Loucy (cell line): ENCODE results near the gene MTCP1.
A peak's percentile ranks its signal among the peaks of the same experiment; 100 is the strongest.

Source experiments
- H2AFZ ChIP-seq: fragments of 200-600 bp; sonication (generic); 2 replicates; pipeline ENCODE4 v1.6.0; 2016; ENCODE audit warnings: antibody characterized with exemption, mild to moderate bottlenecking, low read length, moderate library complexity
- H3F3A ChIP-seq: fragments of 200-600 bp; 2 replicates; pipeline ENCODE4 v1.6.0; 2016; ENCODE audit warnings: antibody characterized with exemption, low read depth, mild to moderate bottlenecking
- H3K27me3 ChIP-seq: fragments of 200-600 bp; sonication (generic); 2 replicates; pipeline ENCODE4 v1.6.1; 2014; ENCODE audit warnings: low read length, mild to moderate bottlenecking; ENCODE audit not compliant: insufficient read depth, poor library complexity, severe bottlenecking
- H3K36me3 ChIP-seq: fragments of 200-600 bp; sonication (generic); 2 replicates; pipeline ENCODE4 v1.6.1; 2016; ENCODE audit warnings: low read length; ENCODE audit not compliant: insufficient read depth
- H3K4me1 ChIP-seq: fragments of 200-600 bp; sonication (generic); 2 replicates; pipeline ENCODE4 v1.5.1; 2014; ENCODE audit warnings: low read length, mild to moderate bottlenecking; ENCODE audit not compliant: insufficient read depth, poor library complexity, severe bottlenecking
- H3K4me2 ChIP-seq: fragments of 200-600 bp; sonication (generic); 2 replicates; pipeline ENCODE4 v1.6.0; 2014; ENCODE audit warnings: antibody characterized with exemption, low read length, low read depth, mild to moderate bottlenecking; ENCODE audit not compliant: poor library complexity, severe bottlenecking
- H3K4me3 ChIP-seq: fragments of 200-600 bp; sonication (generic); 2 replicates; pipeline ENCODE4 v1.5.1; 2014; ENCODE audit warnings: low read length, mild to moderate bottlenecking, mixed read lengths; ENCODE audit not compliant: poor library complexity, severe bottlenecking
- H3K79me2 ChIP-seq: fragments of 200-600 bp; sonication (generic); 2 replicates; pipeline ENCODE4 v1.6.1; 2014; ENCODE audit warnings: low read length; ENCODE audit not compliant: insufficient read depth
- H3K9ac ChIP-seq: fragments of 200-600 bp; sonication (generic); 2 replicates; pipeline ENCODE4 v1.6.0; 2014; ENCODE audit warnings: mild to moderate bottlenecking, low read depth, low read length, moderate library complexity; ENCODE audit not compliant: poor library complexity, severe bottlenecking
- H3K9me2 ChIP-seq: fragments of 200-600 bp; sonication (generic); replicated peaks from 2 replicates; pipeline ENCODE4 v1.6.1; 2016; ENCODE audit warnings: low read depth, low read length, mixed read lengths
- H3K9me3 ChIP-seq: fragments of 200-600 bp; sonication (generic); 2 replicates; pipeline ENCODE4 v1.6.1; 2014; ENCODE audit warnings: mild to moderate bottlenecking, antibody characterized with exemption, low read length, low read depth; ENCODE audit not compliant: insufficient read depth
- H4K20me1 ChIP-seq: fragments of 200-600 bp; sonication (generic); 2 replicates; pipeline ENCODE4 v1.6.0; 2014; ENCODE audit warnings: antibody characterized with exemption, low read length, mild to moderate bottlenecking; ENCODE audit not compliant: insufficient read depth, poor library complexity, severe bottlenecking
- EZH2phosphoT487 ChIP-seq: fragments of 200-600 bp; IDR thresholded peaks from 2 replicates; pipeline ENCODE4 v1.6.1; 2018; ENCODE audit warnings: antibody characterized with exemption, mild to moderate bottlenecking, moderate library complexity, borderline replicate concordance
- TF ChIP-seq, protein P1 (sequence below): fragments of 200-600 bp; sonication (generic); conservative IDR thresholded peaks from 2 replicates; pipeline ENCODE4 v1.5.1; 2014; ENCODE audit warnings: mild to moderate bottlenecking, antibody characterized with exemption, low read length

MTCP1 gene

DNA sequence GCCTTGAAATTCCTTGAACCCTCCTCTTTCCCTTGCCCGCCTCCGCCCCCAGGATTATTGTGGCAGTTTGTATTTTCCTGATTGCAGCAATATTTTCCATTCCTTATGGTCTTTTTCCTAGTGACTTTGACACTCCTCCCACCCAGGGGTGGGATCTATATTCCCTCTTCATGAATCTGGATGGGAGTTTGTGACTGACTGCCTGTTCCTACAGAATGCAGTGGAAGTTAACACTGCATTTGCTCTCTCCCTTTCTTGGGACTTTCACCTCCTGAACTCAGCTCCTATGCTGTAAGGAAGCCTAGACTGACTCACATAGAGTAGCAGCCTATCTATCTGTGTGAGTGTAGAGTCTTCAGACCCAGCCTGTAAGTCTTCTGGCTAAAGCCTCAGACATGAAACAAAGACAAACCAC lies 42.1 kb downstream of the MTCP1 start:
- Histone ChIP-seq H4K20me1 (no peaks in the 10 kb centered on the region), H3K9me2 (no peaks in the 10 kb centered on the region), H3K79me2 (peaks cover 36% of the 10 kb centered on the region), H3F3A (peaks cover 8% of the 10 kb centered on the region), H3K4me2 (peak overlapping the region; percentile 97), H3K4me1 (peaks cover 11% of the 10 kb centered on the region), H2AFZ (no peak overlapping the region), H3K9me3 (no peaks in the 10 kb centered on the region), H3K9ac (peak overlapping the region; percentile 95), H3K36me3 (peaks cover 4% of the 10 kb centered on the region; the same call in 1 of the 2 replicates), H3K27me3 (no peaks in the 10 kb centered on the region), H3K4me3 (peak overlapping the region; percentile 100)
- TF ChIP-seq EZH2phosphoT487 = no peak
- TF ChIP-seq, protein P1, sequence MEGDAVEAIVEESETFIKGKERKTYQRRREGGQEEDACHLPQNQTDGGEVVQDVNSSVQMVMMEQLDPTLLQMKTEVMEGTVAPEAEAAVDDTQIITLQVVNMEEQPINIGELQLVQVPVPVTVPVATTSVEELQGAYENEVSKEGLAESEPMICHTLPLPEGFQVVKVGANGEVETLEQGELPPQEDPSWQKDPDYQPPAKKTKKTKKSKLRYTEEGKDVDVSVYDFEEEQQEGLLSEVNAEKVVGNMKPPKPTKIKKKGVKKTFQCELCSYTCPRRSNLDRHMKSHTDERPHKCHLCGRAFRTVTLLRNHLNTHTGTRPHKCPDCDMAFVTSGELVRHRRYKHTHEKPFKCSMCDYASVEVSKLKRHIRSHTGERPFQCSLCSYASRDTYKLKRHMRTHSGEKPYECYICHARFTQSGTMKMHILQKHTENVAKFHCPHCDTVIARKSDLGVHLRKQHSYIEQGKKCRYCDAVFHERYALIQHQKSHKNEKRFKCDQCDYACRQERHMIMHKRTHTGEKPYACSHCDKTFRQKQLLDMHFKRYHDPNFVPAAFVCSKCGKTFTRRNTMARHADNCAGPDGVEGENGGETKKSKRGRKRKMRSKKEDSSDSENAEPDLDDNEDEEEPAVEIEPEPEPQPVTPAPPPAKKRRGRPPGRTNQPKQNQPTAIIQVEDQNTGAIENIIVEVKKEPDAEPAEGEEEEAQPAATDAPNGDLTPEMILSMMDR = no peak

DNA sequence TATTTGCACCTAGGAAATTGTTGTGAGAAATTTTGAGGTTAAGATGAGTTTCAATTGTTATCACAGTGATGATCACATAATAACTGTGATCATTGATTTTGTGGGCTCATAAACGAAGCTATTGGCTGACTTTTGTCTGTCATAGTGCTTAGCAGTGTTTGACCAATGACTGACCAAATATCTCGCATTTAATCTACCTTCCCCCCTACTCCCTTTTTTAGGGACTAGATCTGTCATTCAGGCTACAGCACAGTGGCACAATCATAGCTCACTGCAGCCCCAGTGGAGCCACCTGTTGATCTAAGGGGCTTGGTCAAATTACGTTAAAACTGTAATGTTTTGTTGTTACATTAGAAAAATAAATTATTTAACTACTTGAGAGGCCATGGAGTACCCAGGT lies 42.8 kb downstream of the MTCP1 start:
- no peak overlapping the region; the same call in 1 of the 2 replicates for H2AFZ ChIP-seq
- peaks cover 36% of the 10 kb centered on the region for H3K79me2 ChIP-seq
- no peaks in the 10 kb centered on the region for H3K9me2 ChIP-seq
- no peaks in the 10 kb centered on the region for H4K20me1 ChIP-seq
- peaks cover 8% of the 10 kb centered on the region for H3F3A ChIP-seq
- no peaks in the 10 kb centered on the region for H3K27me3 ChIP-seq
- peaks cover 11% of the 10 kb centered on the region for H3K4me1 ChIP-seq
- H3K4me2 ChIP-seq = peak overlapping the region; percentile 97
- no peaks in the 10 kb centered on the region for H3K9me3 ChIP-seq
- no peak for TF ChIP-seq EZH2phosphoT487
- TF ChIP-seq, protein P1 = peak; percentile 28; the same call in 1 of the 2 replicates
- H3K9ac ChIP-seq = peak overlapping the region; percentile 95
- no peaks in the 10 kb centered on the region for H3K36me3 ChIP-seq
- H3K4me3 ChIP-seq = peak overlapping the region; percentile 100

DNA sequence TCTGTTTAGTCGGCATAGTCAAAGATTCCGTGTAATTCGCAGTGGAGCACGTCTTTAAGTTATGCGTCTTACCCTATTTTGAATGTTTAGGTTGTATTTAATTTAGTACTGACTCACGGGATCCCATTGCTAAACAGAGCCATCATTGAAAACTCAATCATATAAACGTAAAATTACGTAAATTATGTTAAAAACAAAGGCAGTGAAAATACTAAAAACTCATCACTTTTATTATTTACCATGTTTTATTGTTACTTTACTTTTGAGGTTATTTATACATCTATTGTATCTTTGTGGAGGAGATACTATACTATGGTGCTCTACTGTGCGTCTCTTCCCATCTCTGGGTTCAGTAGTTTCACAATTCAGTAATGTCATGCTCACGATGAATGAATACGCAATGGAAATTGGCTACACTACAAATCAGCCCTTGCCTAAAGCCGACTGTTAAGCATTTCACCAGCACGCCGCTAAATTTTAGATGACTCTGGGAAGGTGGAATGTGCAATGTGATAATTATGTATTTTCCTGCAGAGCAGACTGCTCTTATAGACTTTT lies 43.3 kb downstream of the MTCP1 start:
- no peak for TF ChIP-seq EZH2phosphoT487
- TF ChIP-seq, protein P1 = no peak
- H3F3A ChIP-seq = peaks cover 8% of the 10 kb centered on the region
- H3K4me2 ChIP-seq = peak overlapping the region; percentile 97
- H3K27me3 ChIP-seq = no peaks in the 10 kb centered on the region
- H3K9me2 ChIP-seq = no peaks in the 10 kb centered on the region
- no peaks in the 10 kb centered on the region for H3K36me3 ChIP-seq
- peak overlapping the region; percentile 100 for H3K4me3 ChIP-seq
- peaks cover 36% of the 10 kb centered on the region for H3K79me2 ChIP-seq
- H4K20me1 ChIP-seq = no peaks in the 10 kb centered on the region
- peak overlapping the region; percentile 95 for H3K9ac ChIP-seq
- H3K4me1 ChIP-seq = peaks cover 11% of the 10 kb centered on the region
- H3K9me3 ChIP-seq = no peaks in the 10 kb centered on the region
- peak overlapping the region; percentile 94 for H2AFZ ChIP-seq
